Memory B cell (primary cell): ENCODE results near the gene AHNAK2.

ENCODE experiments used
- ATAC-seq: fragments of 150-1000 bp; cut with Tn5 transposase; 2 replicates; pipeline ENCODE4 v1.10.0; 2021; ENCODE audit warnings: low read depth, mild to moderate bottlenecking, moderate library complexity
- DNase-seq, 2 donors: peaks; one replicate each; pipeline ENCODE4 v3.0.0; 2022; ENCODE audit warnings: low spot score in 2 of 2
- H3K27ac Mint-ChIP-seq: one replicate; pipeline ENCODE4 v1.8.0; 2022; ENCODE audit warnings: mild to moderate bottlenecking, moderate library complexity, mixed read lengths
- H3K27me3 Mint-ChIP-seq: one replicate; pipeline ENCODE4 v1.8.0; 2022; ENCODE audit warnings: mixed read lengths
- H3K36me3 Mint-ChIP-seq: one replicate; pipeline ENCODE4 v1.8.0; 2022; ENCODE audit warnings: mild to moderate bottlenecking, mixed read lengths
- H3K4me1 Mint-ChIP-seq: one replicate; pipeline ENCODE4 v1.8.0; 2022; ENCODE audit warnings: mixed read lengths
- H3K4me3 Mint-ChIP-seq: one replicate; pipeline ENCODE4 v1.8.0; 2022; ENCODE audit warnings: mild to moderate bottlenecking, moderate library complexity, mixed read lengths
- H3K9me3 Mint-ChIP-seq: one replicate; pipeline ENCODE4 v1.8.0; 2022; ENCODE audit warnings: mixed read lengths

Gene AHNAK2

GRCh38 chr14:104900639-104901512, 77.3 kb downstream of the AHNAK2 start:
- peaks cover 10% of the 10 kb centered on the region for H3K27me3 Mint-ChIP-seq

GRCh38 chr14:104899781-104900180, 78.4 kb downstream of the AHNAK2 start:
- Mint-ChIP-seq H3K36me3 (no peaks in the 10 kb centered on the region), H3K27me3 (peaks cover 10% of the 10 kb centered on the region), H3K4me1 (peaks cover 13% of the 10 kb centered on the region), H3K4me3 (no peak overlapping the region), H3K9me3 (no peaks in the 10 kb centered on the region), H3K27ac (no peak overlapping the region)
- ATAC-seq (no peak), DNase-seq (no peak)

More at GRCh38 chr14:104900639-104901512, 77.3 kb downstream of the AHNAK2 start:
- Mint-ChIP-seq H3K36me3 (no peaks in the 10 kb centered on the region), H3K4me1 (peaks cover 14% of the 10 kb centered on the region), H3K9me3 (no peaks in the 10 kb centered on the region), H3K4me3 (no peak overlapping the region), H3K27ac (no peak overlapping the region)
- ATAC-seq (no peak), DNase-seq (no peak)

GRCh38 chr14:104898870-104899510, 79.2 kb downstream of the AHNAK2 start:
- ATAC-seq (no peak), DNase-seq (no peak)
- H3K36me3 Mint-ChIP-seq, result no peaks in the 10 kb centered on the region
- H3K27me3 Mint-ChIP-seq, result peaks cover 10% of the 10 kb centered on the region
- H3K4me1 Mint-ChIP-seq, result peaks cover 7% of the 10 kb centered on the region
- H3K27ac Mint-ChIP-seq, result no peak overlapping the region
- H3K9me3 Mint-ChIP-seq, result no peaks in the 10 kb centered on the region
- no peak overlapping the region for H3K4me3 Mint-ChIP-seq

GRCh38 chr14:104898195-104898558, 80.0 kb downstream of the AHNAK2 start:
- ATAC-seq (no peak), DNase-seq (no peak)
- no peak overlapping the region for H3K27ac Mint-ChIP-seq
- H3K36me3 Mint-ChIP-seq, result no peaks in the 10 kb centered on the region
- H3K9me3 Mint-ChIP-seq, result no peaks in the 10 kb centered on the region
- peaks cover 7% of the 10 kb centered on the region for H3K4me1 Mint-ChIP-seq
- no peak overlapping the region for H3K4me3 Mint-ChIP-seq
- peaks cover 4% of the 10 kb centered on the region for H3K27me3 Mint-ChIP-seq

GRCh38 chr14:104897330-104898194, 80.6 kb downstream of the AHNAK2 start:
- Mint-ChIP-seq H3K27me3 (peaks cover 4% of the 10 kb centered on the region), H3K9me3 (no peaks in the 10 kb centered on the region), H3K36me3 (no peaks in the 10 kb centered on the region), H3K4me1 (peaks cover 7% of the 10 kb centered on the region), H3K4me3 (no peak overlapping the region), H3K27ac (no peak overlapping the region)
- DNase-seq, result no peak
- ATAC-seq, result no peak

GRCh38 chr14:104895786-104896661, 82.2 kb downstream of the AHNAK2 start:
- Mint-ChIP-seq H3K27me3 (peaks cover 9% of the 10 kb centered on the region), H3K4me3 (no peak overlapping the region), H3K9me3 (no peaks in the 10 kb centered on the region), H3K4me1 (peaks cover 10% of the 10 kb centered on the region), H3K36me3 (no peaks in the 10 kb centered on the region), H3K27ac (no peak overlapping the region)
- ATAC-seq (no peak), DNase-seq (no peak)

- Mint-ChIP-seq H3K4me3 (no peak overlapping the region), H3K36me3 (no peaks in the 10 kb centered on the region), H3K27me3 (peaks cover 13% of the 10 kb centered on the region), H3K27ac (no peak overlapping the region), H3K9me3 (no peaks in the 10 kb centered on the region), H3K4me1 (peaks cover 13% of the 10 kb centered on the region)
- DNase-seq (no peak), ATAC-seq (no peak)
These were observed 82.9 kb downstream of the AHNAK2 start for GRCh38 chr14:104895207-104895785.

- Mint-ChIP-seq H3K27me3 (peaks cover 16% of the 10 kb centered on the region), H3K36me3 (no peaks in the 10 kb centered on the region), H3K4me3 (no peak overlapping the region), H3K4me1 (peaks cover 10% of the 10 kb centered on the region), H3K27ac (no peak overlapping the region), H3K9me3 (peaks cover 1% of the 10 kb centered on the region)
- ATAC-seq (no peak), DNase-seq (no peak)
These were observed 83.6 kb downstream of the AHNAK2 start for GRCh38 chr14:104894331-104895206.

GRCh38 chr14:104893435-104894207, 84.6 kb downstream of the AHNAK2 start:
- Mint-ChIP-seq H3K27ac (no peak overlapping the region), H3K36me3 (no peaks in the 10 kb centered on the region), H3K9me3 (peaks cover 1% of the 10 kb centered on the region), H3K27me3 (peaks cover 16% of the 10 kb centered on the region), H3K4me3 (no peak overlapping the region), H3K4me1 (peaks cover 10% of the 10 kb centered on the region)
- ATAC-seq (peak; percentile 28), DNase-seq (no peak)

GRCh38 chr14:104892531-104893434, 85.4 kb downstream of the AHNAK2 start:
- Mint-ChIP-seq H3K4me1 (peaks cover 10% of the 10 kb centered on the region), H3K9me3 (peaks cover 1% of the 10 kb centered on the region), H3K36me3 (no peaks in the 10 kb centered on the region), H3K4me3 (no peak overlapping the region), H3K27me3 (peaks cover 16% of the 10 kb centered on the region), H3K27ac (no peak overlapping the region)
- ATAC-seq, result no peak
- no peak for DNase-seq
